ENCODE data around the gene FOCAD.

DNA sequence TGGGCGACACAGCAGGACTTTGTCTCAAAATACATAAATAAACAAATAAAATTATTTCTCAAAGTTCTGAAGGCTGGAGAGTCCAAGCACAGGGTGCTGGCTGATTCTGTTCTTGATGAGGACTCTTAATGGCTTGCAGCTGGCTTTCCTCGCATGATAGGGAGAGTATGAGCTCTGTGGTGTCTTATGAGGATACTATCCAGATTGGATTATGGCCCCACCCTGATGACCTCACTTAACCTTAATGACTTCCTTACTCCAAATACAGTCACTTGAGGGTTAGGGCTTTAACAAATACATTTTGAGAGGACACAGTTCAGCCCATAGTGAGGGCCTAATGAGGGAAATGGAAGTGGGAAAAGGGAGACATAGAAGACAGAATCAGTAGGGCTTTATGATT is 87.7 kb downstream of the FOCAD start:
- TF ChIP-seq, protein P1, sequence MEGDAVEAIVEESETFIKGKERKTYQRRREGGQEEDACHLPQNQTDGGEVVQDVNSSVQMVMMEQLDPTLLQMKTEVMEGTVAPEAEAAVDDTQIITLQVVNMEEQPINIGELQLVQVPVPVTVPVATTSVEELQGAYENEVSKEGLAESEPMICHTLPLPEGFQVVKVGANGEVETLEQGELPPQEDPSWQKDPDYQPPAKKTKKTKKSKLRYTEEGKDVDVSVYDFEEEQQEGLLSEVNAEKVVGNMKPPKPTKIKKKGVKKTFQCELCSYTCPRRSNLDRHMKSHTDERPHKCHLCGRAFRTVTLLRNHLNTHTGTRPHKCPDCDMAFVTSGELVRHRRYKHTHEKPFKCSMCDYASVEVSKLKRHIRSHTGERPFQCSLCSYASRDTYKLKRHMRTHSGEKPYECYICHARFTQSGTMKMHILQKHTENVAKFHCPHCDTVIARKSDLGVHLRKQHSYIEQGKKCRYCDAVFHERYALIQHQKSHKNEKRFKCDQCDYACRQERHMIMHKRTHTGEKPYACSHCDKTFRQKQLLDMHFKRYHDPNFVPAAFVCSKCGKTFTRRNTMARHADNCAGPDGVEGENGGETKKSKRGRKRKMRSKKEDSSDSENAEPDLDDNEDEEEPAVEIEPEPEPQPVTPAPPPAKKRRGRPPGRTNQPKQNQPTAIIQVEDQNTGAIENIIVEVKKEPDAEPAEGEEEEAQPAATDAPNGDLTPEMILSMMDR (IDR thresholded peaks at IDR 0.05) = no peak
- no peak for TF ChIP-seq POLR2A (IDR thresholded peaks at IDR 0.05)

Measured in body of pancreas (tissue), 4 donors.